ENCODE results near the gene SCYGR4.
"Not testable (repeated sequence)": the region's sequence is repeated elsewhere in the genome, so short reads cannot be mapped to it uniquely, and the experiment has no call there.

The SCYGR4 gene

GRCh38 chr2:227617316-227618230 lies at the start of gene SCYGR4:
Gene SCYGR4 (plus strand): TSS chr2:227617498. CDS start chr2:227617498, 0 bp downstream.
- no peak for DNase-seq (ENCODE audit: low spot score)

- no peak for DNase-seq (ENCODE audit: low spot score)
These were observed 48.5 kb upstream of the SCYGR4 start for GRCh38 chr2:227568852-227569169.

- no peak for DNase-seq (ENCODE audit: low spot score)
These were observed 46.7 kb upstream of the SCYGR4 start for GRCh38 chr2:227570615-227571014.

DNA sequence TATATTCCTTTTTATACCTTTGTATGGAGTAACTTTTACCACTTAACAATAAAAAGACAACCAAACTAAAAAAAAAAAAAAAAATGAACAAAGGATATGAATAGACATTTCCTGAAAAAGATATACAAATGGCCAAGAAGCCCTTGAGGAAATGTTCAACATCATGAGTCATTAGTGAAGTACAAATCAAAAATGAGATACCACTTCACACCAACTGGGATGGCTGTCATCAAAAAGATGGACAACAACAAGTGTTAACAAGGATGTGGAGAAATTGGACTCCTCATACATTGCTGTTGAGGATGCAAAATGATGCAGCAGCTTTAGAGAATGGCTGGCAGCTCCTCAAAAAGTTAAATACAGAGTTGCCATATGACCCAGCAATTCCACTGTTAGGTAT lies 41.2 kb upstream of the SCYGR4 start:
- DNase-seq (ENCODE audit: low spot score): no peak

DNA sequence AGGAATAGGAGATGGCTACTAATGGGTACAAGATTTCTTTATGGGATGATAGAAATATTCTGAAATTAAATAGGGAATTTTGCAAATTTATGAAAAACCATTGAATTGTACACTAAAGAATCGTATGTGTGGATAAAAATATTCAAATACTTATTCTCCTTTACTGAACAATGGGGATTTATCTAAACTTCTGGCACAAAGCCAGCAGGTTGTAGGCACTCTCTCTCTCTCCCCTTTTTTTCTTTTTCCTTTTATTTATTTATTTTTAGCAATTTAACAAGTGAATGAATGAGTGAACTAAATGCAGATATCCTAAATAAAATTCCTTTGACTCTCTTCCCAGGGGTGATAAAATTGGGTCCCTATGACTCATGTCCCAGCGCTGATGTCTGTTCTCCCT lies 40.5 kb upstream of the SCYGR4 start:
- DNase-seq (ENCODE audit: low spot score): no peak

- no peak for DNase-seq (ENCODE audit: low spot score)
These were observed 39.7 kb upstream of the SCYGR4 start for GRCh38 chr2:227577555-227577954.

GRCh38 chr2:227578642-227579041 lies 38.7 kb upstream of the SCYGR4 start:
- no peak for DNase-seq (ENCODE audit: low spot score)

GRCh38 chr2:227579791-227580190 lies 37.5 kb upstream of the SCYGR4 start:
- no peak for DNase-seq (ENCODE audit: low spot score)

- no peak for DNase-seq (ENCODE audit: low spot score)
These were observed 34.9 kb upstream of the SCYGR4 start for GRCh38 chr2:227582369-227582768.

- no peak for DNase-seq (ENCODE audit: low spot score)
These were observed 24.5 kb upstream of the SCYGR4 start for GRCh38 chr2:227592694-227593387.

DNA sequence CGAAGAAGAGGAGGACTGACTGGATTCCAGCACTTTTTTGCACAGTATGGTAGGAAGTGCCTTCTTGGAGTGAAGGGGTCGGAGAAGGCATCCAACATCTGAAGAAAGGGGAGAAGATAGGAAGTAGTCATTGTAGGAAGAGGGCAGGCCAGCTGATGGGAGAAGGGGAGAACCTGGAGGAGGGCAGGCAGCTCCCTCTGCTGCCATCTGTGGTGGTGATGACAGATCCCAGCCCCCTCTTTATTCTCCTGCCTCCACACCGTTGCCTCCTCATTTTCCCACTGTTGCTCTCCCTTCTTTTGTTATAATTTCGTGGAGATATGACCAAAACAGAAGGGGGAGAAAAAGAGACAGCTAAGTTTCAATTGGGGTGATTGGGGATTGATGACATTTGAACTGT lies 21.5 kb upstream of the SCYGR4 start:
- no peak for DNase-seq (ENCODE audit: low spot score)

DNA sequence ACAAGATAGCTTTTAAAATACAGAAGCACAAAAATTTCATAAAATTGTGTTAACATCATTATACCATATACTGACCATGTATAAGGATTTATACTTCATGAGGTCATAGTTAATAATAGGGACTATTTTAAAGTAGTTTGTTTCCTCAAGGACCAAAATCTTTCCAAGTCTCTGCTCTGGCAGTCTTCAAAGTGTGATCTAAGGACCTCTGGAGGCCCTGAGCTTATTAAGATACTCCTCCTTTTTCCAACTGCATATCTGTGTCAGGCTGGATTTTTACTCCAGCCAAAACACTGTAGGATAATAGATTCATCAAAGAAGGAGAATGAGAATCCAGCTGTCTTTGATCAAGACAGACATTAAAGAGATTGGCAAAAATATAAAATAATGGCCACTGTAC lies 20.3 kb upstream of the SCYGR4 start:
- no peak for DNase-seq (ENCODE audit: low spot score)

DNA sequence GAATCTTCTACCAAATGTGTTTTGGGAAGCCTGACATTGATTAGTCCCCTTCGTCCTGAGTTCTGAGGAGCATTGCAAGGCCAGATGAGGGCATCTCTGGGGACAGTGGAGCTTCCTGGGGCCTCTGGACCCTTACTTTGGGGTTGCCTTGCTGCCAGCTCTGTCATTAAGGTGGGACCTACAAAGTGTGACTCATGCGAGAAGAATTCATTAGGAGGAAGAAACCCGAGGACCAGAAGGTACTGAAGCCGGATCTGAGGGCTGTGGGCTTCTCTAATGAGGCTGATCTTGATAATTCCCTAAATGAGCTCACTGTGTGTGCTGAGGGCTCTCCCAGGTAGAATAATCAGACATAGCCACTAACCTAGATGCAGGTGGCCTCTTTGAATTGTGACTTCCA lies 19.3 kb upstream of the SCYGR4 start:
- no peak for DNase-seq (ENCODE audit: low spot score)

DNA sequence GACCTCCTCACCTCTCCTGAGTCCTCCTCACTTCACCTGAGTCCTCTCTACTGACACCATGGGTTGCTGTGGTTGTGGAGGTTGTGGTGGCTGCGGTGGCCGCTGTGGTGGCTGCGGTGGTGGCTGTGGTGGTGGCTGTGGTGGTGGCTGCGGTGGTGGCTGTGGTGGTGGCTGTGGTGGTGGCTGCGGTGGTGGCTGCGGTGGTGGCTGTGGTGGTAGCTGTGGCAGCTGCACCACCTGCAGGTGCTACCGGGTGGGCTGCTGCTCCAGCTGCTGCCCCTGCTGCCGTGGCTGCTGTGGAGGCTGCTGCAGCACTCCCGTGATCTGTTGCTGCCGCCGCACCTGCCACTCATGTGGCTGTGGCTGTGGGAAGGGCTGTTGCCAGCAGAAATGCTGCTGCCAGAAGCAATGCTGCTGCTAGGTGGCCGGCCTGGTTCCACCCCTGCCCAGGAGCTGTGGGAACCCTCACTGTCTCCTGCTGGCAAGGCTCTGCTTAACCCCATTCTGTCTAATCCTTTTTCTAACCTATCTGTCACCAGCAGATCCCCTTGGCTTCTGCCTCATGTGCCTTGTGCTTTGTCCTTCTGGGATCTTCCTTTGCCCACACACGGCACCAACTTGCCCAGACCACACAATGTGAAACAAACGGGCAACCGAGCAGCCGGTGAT lies 18.3 kb upstream of the SCYGR4 start, which contains the start of gene SCYGR2:
Gene SCYGR2 (plus strand): TSS at position 59 of the 669 bp plus-strand sequence. CDS start 0 bp downstream, at position 59.
- DNase-seq (ENCODE audit: low spot score): not testable (repeated sequence)

GRCh38 chr2:227602358-227602757 lies 14.9 kb upstream of the SCYGR4 start:
- no peak for DNase-seq (ENCODE audit: low spot score)

- DNase-seq (ENCODE audit: low spot score): no peak
These were observed 10.8 kb upstream of the SCYGR4 start for GRCh38 chr2:227606476-227606875.

DNA sequence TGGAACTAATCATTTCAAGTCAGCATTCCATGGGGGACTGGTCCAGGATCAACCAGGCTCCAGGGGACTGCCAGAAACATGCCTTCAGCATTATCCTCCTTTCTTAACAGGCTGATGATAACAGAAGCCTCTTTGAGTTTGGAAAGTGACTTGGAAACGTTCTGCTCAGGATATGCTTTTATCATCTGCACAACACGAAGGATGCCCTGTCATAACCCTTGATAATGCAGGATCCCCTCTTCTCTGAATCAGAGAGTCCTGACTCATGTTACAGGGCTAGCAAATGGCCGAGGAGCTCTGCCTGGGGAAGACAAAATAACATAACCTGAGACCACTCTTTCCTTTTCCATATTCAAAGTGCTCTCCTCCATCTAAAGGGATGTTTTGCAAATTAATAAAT lies 9.4 kb upstream of the SCYGR4 start:
- no peak for DNase-seq (ENCODE audit: low spot score)

GRCh38 chr2:227608561-227609338 lies 8.5 kb upstream of the SCYGR4 start:
- DNase-seq (ENCODE audit: low spot score): no peak

- DNase-seq (ENCODE audit: low spot score): no peak
These were observed 7.2 kb upstream of the SCYGR4 start for GRCh38 chr2:227610123-227610522.

DNA sequence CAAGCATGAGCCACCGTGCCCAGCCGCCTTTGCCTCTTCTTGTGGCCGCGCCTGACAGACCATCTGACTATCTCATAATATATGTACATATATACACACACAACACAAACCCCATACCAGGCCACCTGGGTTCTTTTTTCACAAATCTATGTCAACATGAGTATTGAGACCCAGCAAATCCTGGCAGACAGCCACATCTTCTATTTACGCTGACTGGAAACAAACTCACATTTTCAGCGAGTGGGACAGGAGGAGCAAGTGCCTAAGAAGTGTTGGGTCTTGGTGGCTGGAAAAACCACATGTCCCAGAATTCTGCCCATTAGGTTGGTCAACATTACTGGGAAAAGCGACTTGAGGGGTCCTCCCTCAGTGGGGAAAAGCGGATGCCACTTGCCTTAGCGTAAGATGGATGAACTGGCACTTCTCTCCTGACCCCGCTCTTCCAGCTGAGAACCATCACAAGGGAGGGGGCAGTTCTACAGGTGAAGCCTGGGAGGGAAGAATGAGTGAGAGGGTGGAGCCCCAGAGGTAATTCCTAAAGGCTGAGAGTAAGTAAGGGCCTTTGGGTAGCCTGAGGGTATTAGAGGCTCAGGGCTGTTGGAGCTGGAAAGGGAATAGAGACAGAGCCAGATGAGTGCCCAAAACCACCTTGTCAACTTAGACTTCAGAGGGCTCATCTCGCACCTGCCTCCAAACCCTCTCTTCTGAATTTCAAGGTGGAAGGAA lies 4.6 kb upstream of the SCYGR4 start:
- DNase-seq (ENCODE audit: low spot score): no peak

GRCh38 chr2:227613272-227613660 lies 4.0 kb upstream of the SCYGR4 start:
- no peak for DNase-seq (ENCODE audit: low spot score)

All from left forelimb (tissue), 1 donor.